ENCODE results near the gene CAPN15. TPM values are rescaled to one million over a fixed set of nuclear protein-coding genes. Genes with fewer than 3 reads are reported as not detected.

The CAPN15 gene
- total RNA-seq, 1 donor from 2014 or later: 122 TPM

GRCh38 chr16:567373-568256 is 40.1 kb downstream of the CAPN15 start:
- Mint-ChIP-seq H3K4me1 (ENCODE audit: low read depth) (peaks cover 32% of the 10 kb centered on the region), H3K27ac (peak overlapping the region; percentile 83), H3K4me3 (peak overlapping the region; percentile 64), H3K9me3 (no peaks in the 10 kb centered on the region), H3K27me3 (ENCODE audit: insufficient read depth) (no peaks in the 10 kb centered on the region), H3K36me3 (ENCODE audit: low read depth) (no peaks in the 10 kb centered on the region)
- intact Hi-C loops (cut with micrococcal nuclease): loop anchor here (2.0 kb wide), 1 partner anchor 69 kb away; the partner anchor contains the start of gene METTL26
- DNase-seq (ENCODE audit: low spot score): no peak

GRCh38 chr16:568401-569258 is 41.1 kb downstream of the CAPN15 start:
- Mint-ChIP-seq H3K36me3 (ENCODE audit: low read depth) (no peaks in the 10 kb centered on the region), H3K4me3 (peak overlapping the region; percentile 85), H3K27me3 (ENCODE audit: insufficient read depth) (no peaks in the 10 kb centered on the region), H3K4me1 (ENCODE audit: low read depth) (peaks cover 32% of the 10 kb centered on the region), H3K9me3 (no peaks in the 10 kb centered on the region), H3K27ac (peak overlapping the region; percentile 89)
- intact Hi-C loops (cut with micrococcal nuclease): no loop called here
- DNase-seq (ENCODE audit: low spot score): no peak

- DNase-seq (ENCODE audit: low spot score): peak; percentile 65
- Mint-ChIP-seq H3K36me3 (ENCODE audit: low read depth) (no peaks in the 10 kb centered on the region), H3K4me3 (peak within 1 kb of the TSS; percentile 85), H3K27me3 (ENCODE audit: insufficient read depth) (no peaks in the 10 kb centered on the region), H3K9me3 (no peaks in the 10 kb centered on the region), H3K4me1 (ENCODE audit: low read depth) (peaks cover 32% of the 10 kb centered on the region), H3K27ac (peak within 1 kb of the TSS; percentile 89)
- intact Hi-C loops (cut with micrococcal nuclease): loop anchor here (1.0 kb wide), 2 partner anchors 19 to 42 kb away; partner anchors contain the start of gene CAPN15
These were observed 42.1 kb downstream of the CAPN15 start, which contains the start of gene PIGQ for GRCh38 chr16:569445-570254. Gene PIGQ, plus strand, starts transcription at chr16:569968. Its CDS starts 4,107 bp downstream, at chr16:574075.

- Mint-ChIP-seq H3K9me3 (no peaks in the 10 kb centered on the region), H3K27ac (no peak overlapping the region), H3K4me1 (ENCODE audit: low read depth) (peaks cover 23% of the 10 kb centered on the region), H3K27me3 (ENCODE audit: insufficient read depth) (no peaks in the 10 kb centered on the region), H3K36me3 (ENCODE audit: low read depth) (no peaks in the 10 kb centered on the region), H3K4me3 (no peak overlapping the region)
- intact Hi-C loops (cut with micrococcal nuclease): no loop called here
- DNase-seq (ENCODE audit: low spot score): no peak
These were observed 45.5 kb downstream of the CAPN15 start for GRCh38 chr16:572865-573650.

- Mint-ChIP-seq H3K27ac (no peak overlapping the region), H3K9me3 (no peaks in the 10 kb centered on the region), H3K4me1 (ENCODE audit: low read depth) (peaks cover 19% of the 10 kb centered on the region), H3K4me3 (no peak overlapping the region), H3K27me3 (ENCODE audit: insufficient read depth) (no peaks in the 10 kb centered on the region), H3K36me3 (ENCODE audit: low read depth) (no peaks in the 10 kb centered on the region)
- no peak for DNase-seq (ENCODE audit: low spot score)
- intact Hi-C loops (cut with micrococcal nuclease): no loop called here
These were observed 46.7 kb downstream of the CAPN15 start for GRCh38 chr16:574021-574760.

- no peaks in the 10 kb centered on the region for H3K36me3 Mint-ChIP-seq (ENCODE audit: low read depth)
- no peaks in the 10 kb centered on the region for H3K27me3 Mint-ChIP-seq (ENCODE audit: insufficient read depth)
- no peaks in the 10 kb centered on the region for H3K9me3 Mint-ChIP-seq
These were observed 48.1 kb downstream of the CAPN15 start for GRCh38 chr16:575354-576196.

GRCh38 chr16:576197-576822 is 48.8 kb downstream of the CAPN15 start:
- H3K27ac Mint-ChIP-seq: peak overlapping the region; percentile 22
- H3K27me3 Mint-ChIP-seq (ENCODE audit: insufficient read depth): no peaks in the 10 kb centered on the region
- no peaks in the 10 kb centered on the region for H3K36me3 Mint-ChIP-seq (ENCODE audit: low read depth)
- no peak overlapping the region for H3K4me3 Mint-ChIP-seq
- intact Hi-C loops (cut with micrococcal nuclease): no loop called here
- no peak for DNase-seq (ENCODE audit: low spot score)
- no peaks in the 10 kb centered on the region for H3K9me3 Mint-ChIP-seq
- peaks cover 7% of the 10 kb centered on the region for H3K4me1 Mint-ChIP-seq (ENCODE audit: low read depth)

More at GRCh38 chr16:575354-576196, 48.1 kb downstream of the CAPN15 start:
- H3K4me1 Mint-ChIP-seq (ENCODE audit: low read depth): peaks cover 14% of the 10 kb centered on the region
- intact Hi-C loops (cut with micrococcal nuclease): no loop called here
- H3K27ac Mint-ChIP-seq: no peak overlapping the region
- H3K4me3 Mint-ChIP-seq: no peak overlapping the region
- no peak for DNase-seq (ENCODE audit: low spot score)

GRCh38 chr16:576823-577201 is 49.3 kb downstream of the CAPN15 start:
- no peaks in the 10 kb centered on the region for H3K36me3 Mint-ChIP-seq (ENCODE audit: low read depth)
- no peaks in the 10 kb centered on the region for H3K9me3 Mint-ChIP-seq
- intact Hi-C loops (cut with micrococcal nuclease): no loop called here

GRCh38 chr16:577796-578195 is 50.3 kb downstream of the CAPN15 start:
- no peaks in the 10 kb centered on the region for H3K9me3 Mint-ChIP-seq
- no peaks in the 10 kb centered on the region for H3K36me3 Mint-ChIP-seq (ENCODE audit: low read depth)
- no peak for DNase-seq (ENCODE audit: low spot score)
- no peaks in the 10 kb centered on the region for H3K4me1 Mint-ChIP-seq (ENCODE audit: low read depth)
- no peaks in the 10 kb centered on the region for H3K27me3 Mint-ChIP-seq (ENCODE audit: insufficient read depth)
- intact Hi-C loops (cut with micrococcal nuclease): no loop called here
- H3K4me3 Mint-ChIP-seq: no peak overlapping the region
- H3K27ac Mint-ChIP-seq: no peak overlapping the region

More at GRCh38 chr16:576823-577201, 49.3 kb downstream of the CAPN15 start:
- no peak overlapping the region for H3K4me3 Mint-ChIP-seq
- peaks cover 2% of the 10 kb centered on the region for H3K4me1 Mint-ChIP-seq (ENCODE audit: low read depth)
- no peak for DNase-seq (ENCODE audit: low spot score)
- peak overlapping the region; percentile 22 for H3K27ac Mint-ChIP-seq
- H3K27me3 Mint-ChIP-seq (ENCODE audit: insufficient read depth): no peaks in the 10 kb centered on the region

- Mint-ChIP-seq H3K9me3 (no peaks in the 10 kb centered on the region), H3K36me3 (ENCODE audit: low read depth) (no peaks in the 10 kb centered on the region), H3K27me3 (ENCODE audit: insufficient read depth) (no peaks in the 10 kb centered on the region), H3K4me1 (ENCODE audit: low read depth) (no peaks in the 10 kb centered on the region), H3K27ac (no peak overlapping the region), H3K4me3 (no peak overlapping the region)
- no peak for DNase-seq (ENCODE audit: low spot score)
- intact Hi-C loops (cut with micrococcal nuclease): no loop called here
These were observed 50.8 kb downstream of the CAPN15 start for GRCh38 chr16:578232-578869.
